Measurements from ENCODE around the gene FAM118A.

The FAM118A gene

GRCh38 chr22:45318168-45318557 is 8.4 kb downstream of the FAM118A start:
- Histone ChIP-seq H3K36me3 (ENCODE audit: insufficient read depth, low read length) (peaks cover 10% of the 10 kb centered on the region; the same call in 1 of the 2 replicates), H4K20me1 (ENCODE audit: insufficient read depth, low read length) (no peaks in the 10 kb centered on the region), H3K9ac (ENCODE audit: low read length) (peak overlapping the region; percentile 67; the same call in 1 of the 2 replicates), H3K79me2 (ENCODE audit: insufficient read depth, low read length) (peaks cover 22% of the 10 kb centered on the region), H2AFZ (ENCODE audit: low read length) (no peak overlapping the region), H3K4me2 (ENCODE audit: low read length) (peak overlapping the region; percentile 65), H3K27ac (ENCODE audit: low read depth, low read length, poor library complexity, severe bottlenecking) (peak overlapping the region; percentile 89), H3F3A (ENCODE audit: insufficient read depth, low read length) (no peaks in the 10 kb centered on the region), H3K9me2 (ENCODE audit: low read depth, low read length) (no peaks in the 10 kb centered on the region), H3K27me3 (ENCODE audit: insufficient read depth, low read length) (no peaks in the 10 kb centered on the region), H3K9me3 (ENCODE audit: low read length) (no peaks in the 10 kb centered on the region), H3K4me3 (ENCODE audit: low read depth, low read length, poor library complexity, severe bottlenecking) (peak overlapping the region; percentile 47), H3K4me1 (ENCODE audit: insufficient read depth, low read length, severe bottlenecking) (peaks cover 46% of the 10 kb centered on the region)
- TF ChIP-seq EZH2 (IDR thresholded peaks at IDR 0.05; ENCODE audit: borderline replicate concordance, low read length) (no peak), CTCF (IDR thresholded peaks at IDR 0.05; ENCODE audit: low read length) (no peak)

- peak overlapping the region; percentile 89 for H3K27ac ChIP-seq (ENCODE audit: low read depth, low read length, poor library complexity, severe bottlenecking)
- peaks cover 22% of the 10 kb centered on the region for H3K79me2 ChIP-seq (ENCODE audit: insufficient read depth, low read length)
- no peak overlapping the region for H2AFZ ChIP-seq (ENCODE audit: low read length)
- TF ChIP-seq EZH2 (IDR thresholded peaks at IDR 0.05; ENCODE audit: borderline replicate concordance, low read length) (no peak), CTCF (IDR thresholded peaks at IDR 0.05; ENCODE audit: low read length) (no peak)
- H3K36me3 ChIP-seq (ENCODE audit: insufficient read depth, low read length), result peaks cover 16% of the 10 kb centered on the region; the same call in 1 of the 2 replicates
- H3K9ac ChIP-seq (ENCODE audit: low read length), result peak overlapping the region; percentile 67
- peak overlapping the region; percentile 47 for H3K4me3 ChIP-seq (ENCODE audit: low read depth, low read length, poor library complexity, severe bottlenecking)
- no peaks in the 10 kb centered on the region for H3F3A ChIP-seq (ENCODE audit: insufficient read depth, low read length)
- peak overlapping the region; percentile 65 for H3K4me2 ChIP-seq (ENCODE audit: low read length)
- no peaks in the 10 kb centered on the region for H3K9me2 ChIP-seq (ENCODE audit: low read depth, low read length)
- H3K9me3 ChIP-seq (ENCODE audit: low read length), result no peaks in the 10 kb centered on the region
- H3K27me3 ChIP-seq (ENCODE audit: insufficient read depth, low read length), result no peaks in the 10 kb centered on the region
- H3K4me1 ChIP-seq (ENCODE audit: insufficient read depth, low read length, severe bottlenecking), result peaks cover 46% of the 10 kb centered on the region
- no peaks in the 10 kb centered on the region for H4K20me1 ChIP-seq (ENCODE audit: insufficient read depth, low read length)
Measured at GRCh38 chr22:45318558-45319323, 9.0 kb downstream of the FAM118A start.

- H3K27me3 ChIP-seq (ENCODE audit: insufficient read depth, low read length), result no peaks in the 10 kb centered on the region
- peak overlapping the region; percentile 47 for H3K4me3 ChIP-seq (ENCODE audit: low read depth, low read length, poor library complexity, severe bottlenecking)
- no peaks in the 10 kb centered on the region for H3F3A ChIP-seq (ENCODE audit: insufficient read depth, low read length)
- H3K36me3 ChIP-seq (ENCODE audit: insufficient read depth, low read length), result peaks cover 21% of the 10 kb centered on the region
- peak overlapping the region; percentile 89 for H3K27ac ChIP-seq (ENCODE audit: low read depth, low read length, poor library complexity, severe bottlenecking)
- H3K4me1 ChIP-seq (ENCODE audit: insufficient read depth, low read length, severe bottlenecking), result peaks cover 46% of the 10 kb centered on the region
- no peak overlapping the region for H2AFZ ChIP-seq (ENCODE audit: low read length)
- no peaks in the 10 kb centered on the region for H4K20me1 ChIP-seq (ENCODE audit: insufficient read depth, low read length)
- no peak for TF ChIP-seq EZH2 (IDR thresholded peaks at IDR 0.05; ENCODE audit: borderline replicate concordance, low read length)
- no peak for TF ChIP-seq CTCF (IDR thresholded peaks at IDR 0.05; ENCODE audit: low read length)
- H3K79me2 ChIP-seq (ENCODE audit: insufficient read depth, low read length), result peaks cover 22% of the 10 kb centered on the region
- H3K4me2 ChIP-seq (ENCODE audit: low read length), result peak overlapping the region; percentile 65
- H3K9ac ChIP-seq (ENCODE audit: low read length), result peak overlapping the region; percentile 67
- no peaks in the 10 kb centered on the region for H3K9me3 ChIP-seq (ENCODE audit: low read length)
- no peaks in the 10 kb centered on the region for H3K9me2 ChIP-seq (ENCODE audit: low read depth, low read length)
Measured at GRCh38 chr22:45319324-45319685, 9.6 kb downstream of the FAM118A start.
